Measurements from ENCODE around the gene C12orf54. TPM values are rescaled to one million over a fixed set of nuclear protein-coding genes. Genes with fewer than 3 reads are reported as not detected.

Gene C12orf54
- polyA plus RNA-seq, 1 donor (not counting 4 experiments of a cell fraction or from before 2014, with no cell fraction given): 4.3 TPM

- dilution Hi-C loops (cut with MboI; ENCODE audit: extremely low pct_ligation_motif_present, low sequenced_read_pairs): no loop called here
- no peaks in the 10 kb centered on the region for H3K9me3 ChIP-seq (ENCODE audit: control insufficient read depth, low read depth, low read length)
- no peak for FAIRE-seq
These were observed 50.3 kb downstream of the C12orf54 start for GRCh38 chr12:48532601-48533000.

GRCh38 chr12:48536602-48537001 is 54.3 kb downstream of the C12orf54 start:
- Histone ChIP-seq H3K4me1 (ENCODE audit: control insufficient read depth, extremely low read depth, insufficient read depth, low read length) (peaks cover 6% of the 10 kb centered on the region), H3K79me2 (ENCODE audit: control insufficient read depth, insufficient read depth, low read length) (no peaks in the 10 kb centered on the region), H3K4me2 (ENCODE audit: control insufficient read depth, extremely low read depth, insufficient read depth, low read depth, low read length) (no peak overlapping the region), H2AFZ (ENCODE audit: control insufficient read depth, low read length) (no peak overlapping the region), H3K27me3 (ENCODE audit: control insufficient read depth, extremely low read depth, insufficient read depth, low read length) (no peaks in the 10 kb centered on the region), H3K9me3 (ENCODE audit: control insufficient read depth, low read depth, low read length) (no peaks in the 10 kb centered on the region), H3K27ac (ENCODE audit: control insufficient read depth, insufficient read depth, low read length) (no peak overlapping the region), H3K9ac (ENCODE audit: control insufficient read depth, extremely low read depth, insufficient read depth, low read length) (no peak overlapping the region), H3K36me3 (ENCODE audit: control insufficient read depth in 2 of 2, extremely low read depth in 1 of 2, insufficient read depth in 2 of 2, low read length in 2 of 2) (no peaks in the 10 kb centered on the region), H4K20me1 (ENCODE audit: control insufficient read depth, extremely low read depth, insufficient read depth, low read length) (no peaks in the 10 kb centered on the region), H3K4me3 (ENCODE audit: control insufficient read depth in 2 of 3, extremely low read depth in 1 of 3, insufficient read depth in 2 of 3, low read depth in 1 of 3, low read length in 3 of 3) (no peak overlapping the region), H3K9me1 (ENCODE audit: control insufficient read depth, extremely low read depth, insufficient read depth, low read length) (no peaks in the 10 kb centered on the region)
- no peak for TF ChIP-seq CTCF (optimal IDR thresholded peaks at IDR 0.05 in 1 of 3, IDR thresholded peaks at IDR 0.05 in 1 of 3, conservative IDR thresholded peaks at IDR 0.05 in 1 of 3; ENCODE audit: extremely low read depth in 1 of 3, insufficient read depth in 2 of 3, low read length in 3 of 3)
- no peak for TF ChIP-seq EZH2 (IDR thresholded peaks at IDR 0.05; ENCODE audit: low read length)
- dilution Hi-C loops (cut with MboI; ENCODE audit: extremely low pct_ligation_motif_present, low sequenced_read_pairs): no loop called here
- no peak for DNase-seq (ENCODE audit: low read depth, low spot score)
- FAIRE-seq: no peak

More at GRCh38 chr12:48532601-48533000, 50.3 kb downstream of the C12orf54 start:
- DNase-seq (ENCODE audit: low read depth, low spot score): no peak
- Histone ChIP-seq H3K4me3 (ENCODE audit: control insufficient read depth in 2 of 3, extremely low read depth in 1 of 3, insufficient read depth in 2 of 3, low read depth in 1 of 3, low read length in 3 of 3) (no peak overlapping the region), H3K79me2 (ENCODE audit: control insufficient read depth, insufficient read depth, low read length) (no peaks in the 10 kb centered on the region), H3K27ac (ENCODE audit: control insufficient read depth, insufficient read depth, low read length) (no peak overlapping the region), H3K4me2 (ENCODE audit: control insufficient read depth, extremely low read depth, insufficient read depth, low read depth, low read length) (no peak overlapping the region), H3K9me1 (ENCODE audit: control insufficient read depth, extremely low read depth, insufficient read depth, low read length) (no peaks in the 10 kb centered on the region), H3K4me1 (ENCODE audit: control insufficient read depth, extremely low read depth, insufficient read depth, low read length) (no peaks in the 10 kb centered on the region), H3K27me3 (ENCODE audit: control insufficient read depth, extremely low read depth, insufficient read depth, low read length) (no peaks in the 10 kb centered on the region), H2AFZ (ENCODE audit: control insufficient read depth, low read length) (no peak overlapping the region), H4K20me1 (ENCODE audit: control insufficient read depth, extremely low read depth, insufficient read depth, low read length) (no peaks in the 10 kb centered on the region), H3K9ac (ENCODE audit: control insufficient read depth, extremely low read depth, insufficient read depth, low read length) (no peak overlapping the region), H3K36me3 (ENCODE audit: control insufficient read depth in 2 of 2, extremely low read depth in 1 of 2, insufficient read depth in 2 of 2, low read length in 2 of 2) (no peaks in the 10 kb centered on the region)
- no peak for TF ChIP-seq EZH2 (IDR thresholded peaks at IDR 0.05; ENCODE audit: low read length)
- no peak for TF ChIP-seq CTCF (optimal IDR thresholded peaks at IDR 0.05 in 1 of 3, IDR thresholded peaks at IDR 0.05 in 1 of 3, conservative IDR thresholded peaks at IDR 0.05 in 1 of 3; ENCODE audit: extremely low read depth in 1 of 3, insufficient read depth in 2 of 3, low read length in 3 of 3)
